Measurements from ENCODE around the gene BSPRY.

BSPRY gene

DNA sequence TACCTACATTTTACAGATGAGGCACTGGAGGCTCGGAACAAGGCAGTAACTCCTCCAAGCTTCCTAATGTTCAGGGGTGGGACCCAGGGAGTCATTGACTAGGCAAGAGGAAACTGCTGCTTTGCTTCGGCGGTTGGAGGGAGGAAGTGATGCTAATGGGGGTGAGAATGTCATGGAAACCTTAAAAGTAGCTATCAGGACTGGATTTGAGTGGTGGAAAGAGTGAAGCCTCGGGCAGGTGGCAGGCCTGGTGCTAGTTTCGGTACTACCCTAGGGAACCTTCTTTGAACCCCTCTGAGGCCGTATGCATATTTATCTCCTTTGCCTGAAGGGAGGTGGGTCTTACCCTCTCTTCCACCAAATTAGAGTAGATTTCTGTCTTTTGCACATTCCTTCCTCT lies 1.6 kb downstream of the BSPRY start:
- ChIA-PET CTCF (interaction anchor here (2.1 to 3.0 kb wide), 4 partner anchors 8 to 51 kb away, joined by 5 to 18 read pairs (median 12); partner anchors contain the start of genes ALAD and WDR31), POLR2A (interaction anchor here (0.6 kb wide), 1 partner anchor 55 kb away, joined by 4 read pairs; no protein-coding TSS in a partner anchor)
- DNase-seq (ENCODE audit: low read depth, low spot score), result no peak
- TF ChIP-seq, protein P1, sequence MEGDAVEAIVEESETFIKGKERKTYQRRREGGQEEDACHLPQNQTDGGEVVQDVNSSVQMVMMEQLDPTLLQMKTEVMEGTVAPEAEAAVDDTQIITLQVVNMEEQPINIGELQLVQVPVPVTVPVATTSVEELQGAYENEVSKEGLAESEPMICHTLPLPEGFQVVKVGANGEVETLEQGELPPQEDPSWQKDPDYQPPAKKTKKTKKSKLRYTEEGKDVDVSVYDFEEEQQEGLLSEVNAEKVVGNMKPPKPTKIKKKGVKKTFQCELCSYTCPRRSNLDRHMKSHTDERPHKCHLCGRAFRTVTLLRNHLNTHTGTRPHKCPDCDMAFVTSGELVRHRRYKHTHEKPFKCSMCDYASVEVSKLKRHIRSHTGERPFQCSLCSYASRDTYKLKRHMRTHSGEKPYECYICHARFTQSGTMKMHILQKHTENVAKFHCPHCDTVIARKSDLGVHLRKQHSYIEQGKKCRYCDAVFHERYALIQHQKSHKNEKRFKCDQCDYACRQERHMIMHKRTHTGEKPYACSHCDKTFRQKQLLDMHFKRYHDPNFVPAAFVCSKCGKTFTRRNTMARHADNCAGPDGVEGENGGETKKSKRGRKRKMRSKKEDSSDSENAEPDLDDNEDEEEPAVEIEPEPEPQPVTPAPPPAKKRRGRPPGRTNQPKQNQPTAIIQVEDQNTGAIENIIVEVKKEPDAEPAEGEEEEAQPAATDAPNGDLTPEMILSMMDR (IDR thresholded peaks at IDR 0.05; ENCODE audit: insufficient read depth, low read length, missing control alignments), result no peak
- H3K4me3 ChIP-seq (ENCODE audit: low read depth, low read length), result no peak overlapping the region

DNA sequence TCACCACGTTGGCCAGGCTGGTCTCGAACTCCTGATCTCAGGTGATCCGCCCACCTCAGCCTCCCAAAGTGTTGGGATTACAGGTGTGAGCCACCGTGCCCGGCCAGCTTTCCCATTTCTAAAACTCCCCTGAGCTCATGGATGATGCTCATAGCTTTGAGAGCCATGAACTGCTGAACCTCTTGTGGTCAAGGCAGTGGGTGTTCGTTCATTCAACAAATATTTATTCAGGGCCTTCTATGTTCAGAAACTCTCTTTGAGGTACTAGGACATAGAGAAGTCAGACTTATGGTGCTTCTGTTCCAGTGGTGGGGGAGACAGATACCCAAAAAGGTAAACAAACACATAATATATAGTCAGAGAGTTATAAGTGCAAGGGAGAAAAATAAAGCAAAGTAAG lies 2.7 kb downstream of the BSPRY start:
- TF ChIP-seq, protein P1 (IDR thresholded peaks at IDR 0.05; ENCODE audit: insufficient read depth, low read length, missing control alignments), result no peak
- H3K4me3 ChIP-seq (ENCODE audit: low read depth, low read length), result no peak overlapping the region
- ChIA-PET POLR2A (no interaction called here), CTCF (interaction anchor here (2.1 to 3.0 kb wide), 2 partner anchors 12 to 42 kb away, joined by 10 to 15 read pairs; partner anchors contain the start of gene WDR31)
- DNase-seq (ENCODE audit: low read depth, low spot score), result no peak

DNA sequence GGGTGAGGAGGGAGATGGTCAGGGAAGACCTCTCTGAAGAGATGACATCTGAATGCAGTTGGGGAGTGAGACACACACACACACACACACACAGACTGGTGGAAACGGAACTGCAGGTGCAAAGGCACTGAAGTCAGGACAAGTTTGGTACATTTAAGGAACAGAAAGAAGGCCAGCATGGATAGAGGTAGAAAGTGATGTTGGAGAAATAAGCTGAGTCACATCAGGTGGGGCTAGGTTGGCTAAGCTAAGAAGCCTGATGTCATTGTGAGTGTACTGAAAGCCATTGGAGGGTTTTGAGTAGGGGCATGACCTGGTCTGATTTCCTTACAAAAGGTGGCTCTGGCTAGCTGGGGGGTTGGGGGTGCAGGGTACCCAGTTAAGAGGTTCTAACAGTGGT lies 3.1 kb downstream of the BSPRY start:
- no peak for DNase-seq (ENCODE audit: low read depth, low spot score)
- ChIA-PET POLR2A (no interaction called here), CTCF (interaction anchor here (2.1 kb wide), 1 partner anchor 13 kb away, joined by 10 read pairs; the partner anchor contains the start of gene WDR31)
- TF ChIP-seq, protein P1 (IDR thresholded peaks at IDR 0.05; ENCODE audit: insufficient read depth, low read length, missing control alignments), result no peak
- H3K4me3 ChIP-seq (ENCODE audit: low read depth, low read length), result no peak overlapping the region

DNA sequence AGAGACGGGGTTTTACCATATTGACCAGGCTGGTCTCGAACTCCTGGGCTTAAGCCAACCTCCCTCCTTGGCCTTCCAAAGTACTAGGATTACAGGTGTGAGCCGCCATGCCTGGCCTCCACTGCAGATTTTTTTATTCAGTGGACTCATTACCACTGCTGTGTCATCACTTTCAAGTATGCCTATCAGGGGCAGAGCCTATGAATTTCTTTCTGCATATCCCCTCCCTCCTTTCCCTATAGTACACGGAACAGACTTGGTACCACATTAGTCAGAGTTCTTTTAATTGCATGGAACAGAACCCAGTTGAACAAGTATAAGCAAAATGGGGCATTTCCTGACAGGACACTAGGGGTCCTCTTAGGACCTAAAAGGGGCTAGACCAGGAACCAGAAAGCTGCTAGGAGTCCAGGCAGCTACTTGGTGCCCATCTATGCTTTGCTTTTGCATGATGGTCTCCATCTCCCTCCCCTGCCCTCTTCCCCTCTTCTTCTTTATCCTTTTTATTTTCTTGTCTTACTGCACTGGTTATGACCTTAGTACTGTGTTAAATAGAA lies 5.8 kb downstream of the BSPRY start:
- ChIA-PET CTCF (interaction anchor here (0.8 kb wide), 2 partner anchors 10 to 48 kb away, joined by 3 read pairs; no protein-coding TSS in a partner anchor), POLR2A (no interaction called here)
- no peak overlapping the region for H3K4me3 ChIP-seq (ENCODE audit: low read depth, low read length)
- DNase-seq (ENCODE audit: low read depth, low spot score), result no peak
- TF ChIP-seq, protein P1 (IDR thresholded peaks at IDR 0.05; ENCODE audit: insufficient read depth, low read length, missing control alignments), result no peak

DNA sequence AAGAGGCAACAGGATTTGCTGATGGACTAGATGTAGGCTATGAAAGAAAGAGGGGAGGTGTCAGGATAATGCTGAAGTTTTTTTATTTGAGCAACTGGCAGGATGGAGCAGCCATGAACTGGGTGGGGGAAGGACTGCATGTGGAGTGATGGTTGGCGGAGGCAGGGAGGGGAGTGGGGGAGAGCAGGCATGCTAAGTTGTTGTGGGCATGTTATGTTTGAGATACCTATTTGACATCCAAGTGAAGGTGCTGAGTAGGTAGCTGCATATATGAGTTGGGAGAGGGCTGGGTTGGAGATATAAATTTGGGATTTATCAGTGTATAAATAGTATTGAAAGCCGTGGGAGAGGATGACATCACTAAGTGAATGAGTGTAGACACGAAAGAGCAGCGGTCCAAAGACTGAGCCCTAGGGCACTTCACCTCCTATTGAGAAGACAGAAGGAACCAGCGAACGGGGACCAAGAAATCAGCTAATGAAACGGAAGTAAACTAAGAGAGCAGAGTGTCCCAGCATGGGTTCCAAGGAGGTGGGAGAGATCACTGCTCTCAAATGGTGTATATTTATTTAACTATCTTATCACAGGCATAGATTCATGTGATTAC lies 7.4 kb downstream of the BSPRY start:
- CTCF ChIA-PET, result interaction anchor here (1.0 to 1.1 kb wide), 2 partner anchors 11 to 15 kb away, joined by 3 read pairs; no protein-coding TSS in a partner anchor
- TF ChIP-seq, protein P1 (IDR thresholded peaks at IDR 0.05; ENCODE audit: insufficient read depth, low read length, missing control alignments), result no peak
- H3K4me3 ChIP-seq (ENCODE audit: low read depth, low read length), result no peak overlapping the region
- no peak for DNase-seq (ENCODE audit: low read depth, low spot score)
- POLR2A ChIA-PET, result no interaction called here

DNA sequence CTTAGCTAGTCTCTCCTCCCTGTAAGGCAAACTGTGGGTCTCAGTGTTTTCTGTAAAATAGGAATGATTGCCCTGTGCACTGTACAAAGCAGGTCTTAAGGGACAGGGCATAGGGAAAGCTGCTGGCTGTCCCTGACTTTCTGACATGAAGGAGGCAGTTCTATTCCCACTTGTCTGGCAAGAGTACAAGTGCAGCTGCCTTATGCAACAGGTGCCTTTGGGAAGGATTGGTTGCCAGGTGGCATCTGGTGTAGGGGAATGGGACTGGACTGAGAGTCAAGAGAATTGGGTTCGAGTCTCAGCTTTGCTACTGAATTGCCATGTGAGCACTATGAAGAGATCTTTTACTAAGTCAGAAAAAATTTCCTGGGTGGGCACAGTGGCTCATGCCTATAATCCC lies 10.0 kb downstream of the BSPRY start:
- ChIA-PET POLR2A (no interaction called here), CTCF (interaction anchor here (1.2 to 1.3 kb wide), 2 partner anchors 9 to 13 kb away, joined by 3 to 5 read pairs; partner anchors contain the start of gene BSPRY)
- no peak for DNase-seq (ENCODE audit: low read depth, low spot score)
- TF ChIP-seq, protein P1 (IDR thresholded peaks at IDR 0.05; ENCODE audit: insufficient read depth, low read length, missing control alignments), result no peak
- no peak overlapping the region for H3K4me3 ChIP-seq (ENCODE audit: low read depth, low read length)
